ENCODE measurements around the gene ETV5. TPM values are rescaled to one million over a fixed set of nuclear protein-coding genes. Genes with fewer than 3 reads are reported as not detected.

The ETV5 gene
- total and polyA plus RNA-seq, 9 of the 15 experiments (the other 6 are each of a cell fraction or from before 2014, with no cell fraction given): 9.2 to 25.9 (median 15.9) TPM

DNA sequence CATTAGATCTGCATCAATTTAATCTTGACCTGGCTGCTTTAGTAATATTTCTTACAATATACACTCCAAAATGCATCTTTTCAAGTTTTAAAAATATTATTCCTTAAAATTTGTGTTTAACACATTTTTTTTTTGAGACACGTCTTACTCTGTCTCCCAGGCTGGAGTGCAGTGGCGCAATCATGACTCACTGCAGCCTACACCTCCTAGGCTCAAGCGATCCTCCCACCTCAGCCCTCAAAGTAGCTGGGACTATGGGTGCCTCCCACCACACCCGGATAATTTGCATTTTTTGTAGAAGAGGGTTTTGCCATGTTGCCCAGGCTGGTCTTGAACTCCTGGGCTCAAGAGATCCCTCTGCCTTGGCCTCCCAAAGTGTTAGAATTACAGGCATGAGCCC, 73.6 kb downstream of the ETV5 start:
- no peaks in the 10 kb centered on the region for H3K9me3 ChIP-seq (replicated peaks; ENCODE audit: control insufficient read depth, insufficient read depth, low read depth, low read length)
- no peaks in the 10 kb centered on the region for H3K79me2 ChIP-seq (ENCODE audit: control insufficient read depth, insufficient read depth, low read length)
- peak; percentile 65 for FAIRE-seq
- TF ChIP-seq RAD21 (CRISPR knock-in tag; conservative IDR thresholded peaks at IDR 0.05 in 1 of 2, IDR thresholded peaks at IDR 0.05 in 1 of 2) (no peak), SETDB1 (IDR thresholded peaks at IDR 0.05; ENCODE audit: low read length) (no peak), SMARCA4 (IDR thresholded peaks at IDR 0.05) (peak; percentile 65), TAL1 (IDR thresholded peaks at IDR 0.05) (no peak), PYGO2 (tag; IDR thresholded peaks at IDR 0.05) (no peak), RUNX1 (IDR thresholded peaks at IDR 0.05; ENCODE audit: low read depth) (no peak), MYBL2 (IDR thresholded peaks at IDR 0.05; ENCODE audit: low read depth) (no peak), MYBL2 (CRISPR knock-in tag; IDR thresholded peaks at IDR 0.05; ENCODE audit: borderline replicate concordance) (no peak), ZBTB17 (CRISPR knock-in tag; IDR thresholded peaks at IDR 0.05) (no peak), TCF7 (IDR thresholded peaks at IDR 0.05; ENCODE audit: borderline replicate concordance) (no peak), NFATC3 (IDR thresholded peaks at IDR 0.05) (no peak)
- TF ChIP-seq, protein P1, sequence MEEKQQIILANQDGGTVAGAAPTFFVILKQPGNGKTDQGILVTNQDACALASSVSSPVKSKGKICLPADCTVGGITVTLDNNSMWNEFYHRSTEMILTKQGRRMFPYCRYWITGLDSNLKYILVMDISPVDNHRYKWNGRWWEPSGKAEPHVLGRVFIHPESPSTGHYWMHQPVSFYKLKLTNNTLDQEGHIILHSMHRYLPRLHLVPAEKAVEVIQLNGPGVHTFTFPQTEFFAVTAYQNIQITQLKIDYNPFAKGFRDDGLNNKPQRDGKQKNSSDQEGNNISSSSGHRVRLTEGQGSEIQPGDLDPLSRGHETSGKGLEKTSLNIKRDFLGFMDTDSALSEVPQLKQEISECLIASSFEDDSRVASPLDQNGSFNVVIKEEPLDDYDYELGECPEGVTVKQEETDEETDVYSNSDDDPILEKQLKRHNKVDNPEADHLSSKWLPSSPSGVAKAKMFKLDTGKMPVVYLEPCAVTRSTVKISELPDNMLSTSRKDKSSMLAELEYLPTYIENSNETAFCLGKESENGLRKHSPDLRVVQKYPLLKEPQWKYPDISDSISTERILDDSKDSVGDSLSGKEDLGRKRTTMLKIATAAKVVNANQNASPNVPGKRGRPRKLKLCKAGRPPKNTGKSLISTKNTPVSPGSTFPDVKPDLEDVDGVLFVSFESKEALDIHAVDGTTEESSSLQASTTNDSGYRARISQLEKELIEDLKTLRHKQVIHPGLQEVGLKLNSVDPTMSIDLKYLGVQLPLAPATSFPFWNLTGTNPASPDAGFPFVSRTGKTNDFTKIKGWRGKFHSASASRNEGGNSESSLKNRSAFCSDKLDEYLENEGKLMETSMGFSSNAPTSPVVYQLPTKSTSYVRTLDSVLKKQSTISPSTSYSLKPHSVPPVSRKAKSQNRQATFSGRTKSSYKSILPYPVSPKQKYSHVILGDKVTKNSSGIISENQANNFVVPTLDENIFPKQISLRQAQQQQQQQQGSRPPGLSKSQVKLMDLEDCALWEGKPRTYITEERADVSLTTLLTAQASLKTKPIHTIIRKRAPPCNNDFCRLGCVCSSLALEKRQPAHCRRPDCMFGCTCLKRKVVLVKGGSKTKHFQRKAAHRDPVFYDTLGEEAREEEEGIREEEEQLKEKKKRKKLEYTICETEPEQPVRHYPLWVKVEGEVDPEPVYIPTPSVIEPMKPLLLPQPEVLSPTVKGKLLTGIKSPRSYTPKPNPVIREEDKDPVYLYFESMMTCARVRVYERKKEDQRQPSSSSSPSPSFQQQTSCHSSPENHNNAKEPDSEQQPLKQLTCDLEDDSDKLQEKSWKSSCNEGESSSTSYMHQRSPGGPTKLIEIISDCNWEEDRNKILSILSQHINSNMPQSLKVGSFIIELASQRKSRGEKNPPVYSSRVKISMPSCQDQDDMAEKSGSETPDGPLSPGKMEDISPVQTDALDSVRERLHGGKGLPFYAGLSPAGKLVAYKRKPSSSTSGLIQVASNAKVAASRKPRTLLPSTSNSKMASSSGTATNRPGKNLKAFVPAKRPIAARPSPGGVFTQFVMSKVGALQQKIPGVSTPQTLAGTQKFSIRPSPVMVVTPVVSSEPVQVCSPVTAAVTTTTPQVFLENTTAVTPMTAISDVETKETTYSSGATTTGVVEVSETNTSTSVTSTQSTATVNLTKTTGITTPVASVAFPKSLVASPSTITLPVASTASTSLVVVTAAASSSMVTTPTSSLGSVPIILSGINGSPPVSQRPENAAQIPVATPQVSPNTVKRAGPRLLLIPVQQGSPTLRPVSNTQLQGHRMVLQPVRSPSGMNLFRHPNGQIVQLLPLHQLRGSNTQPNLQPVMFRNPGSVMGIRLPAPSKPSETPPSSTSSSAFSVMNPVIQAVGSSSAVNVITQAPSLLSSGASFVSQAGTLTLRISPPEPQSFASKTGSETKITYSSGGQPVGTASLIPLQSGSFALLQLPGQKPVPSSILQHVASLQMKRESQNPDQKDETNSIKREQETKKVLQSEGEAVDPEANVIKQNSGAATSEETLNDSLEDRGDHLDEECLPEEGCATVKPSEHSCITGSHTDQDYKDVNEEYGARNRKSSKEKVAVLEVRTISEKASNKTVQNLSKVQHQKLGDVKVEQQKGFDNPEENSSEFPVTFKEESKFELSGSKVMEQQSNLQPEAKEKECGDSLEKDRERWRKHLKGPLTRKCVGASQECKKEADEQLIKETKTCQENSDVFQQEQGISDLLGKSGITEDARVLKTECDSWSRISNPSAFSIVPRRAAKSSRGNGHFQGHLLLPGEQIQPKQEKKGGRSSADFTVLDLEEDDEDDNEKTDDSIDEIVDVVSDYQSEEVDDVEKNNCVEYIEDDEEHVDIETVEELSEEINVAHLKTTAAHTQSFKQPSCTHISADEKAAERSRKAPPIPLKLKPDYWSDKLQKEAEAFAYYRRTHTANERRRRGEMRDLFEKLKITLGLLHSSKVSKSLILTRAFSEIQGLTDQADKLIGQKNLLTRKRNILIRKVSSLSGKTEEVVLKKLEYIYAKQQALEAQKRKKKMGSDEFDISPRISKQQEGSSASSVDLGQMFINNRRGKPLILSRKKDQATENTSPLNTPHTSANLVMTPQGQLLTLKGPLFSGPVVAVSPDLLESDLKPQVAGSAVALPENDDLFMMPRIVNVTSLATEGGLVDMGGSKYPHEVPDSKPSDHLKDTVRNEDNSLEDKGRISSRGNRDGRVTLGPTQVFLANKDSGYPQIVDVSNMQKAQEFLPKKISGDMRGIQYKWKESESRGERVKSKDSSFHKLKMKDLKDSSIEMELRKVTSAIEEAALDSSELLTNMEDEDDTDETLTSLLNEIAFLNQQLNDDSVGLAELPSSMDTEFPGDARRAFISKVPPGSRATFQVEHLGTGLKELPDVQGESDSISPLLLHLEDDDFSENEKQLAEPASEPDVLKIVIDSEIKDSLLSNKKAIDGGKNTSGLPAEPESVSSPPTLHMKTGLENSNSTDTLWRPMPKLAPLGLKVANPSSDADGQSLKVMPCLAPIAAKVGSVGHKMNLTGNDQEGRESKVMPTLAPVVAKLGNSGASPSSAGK (IDR thresholded peaks at IDR 0.05): no peak
- TF ChIP-seq, protein P2, sequence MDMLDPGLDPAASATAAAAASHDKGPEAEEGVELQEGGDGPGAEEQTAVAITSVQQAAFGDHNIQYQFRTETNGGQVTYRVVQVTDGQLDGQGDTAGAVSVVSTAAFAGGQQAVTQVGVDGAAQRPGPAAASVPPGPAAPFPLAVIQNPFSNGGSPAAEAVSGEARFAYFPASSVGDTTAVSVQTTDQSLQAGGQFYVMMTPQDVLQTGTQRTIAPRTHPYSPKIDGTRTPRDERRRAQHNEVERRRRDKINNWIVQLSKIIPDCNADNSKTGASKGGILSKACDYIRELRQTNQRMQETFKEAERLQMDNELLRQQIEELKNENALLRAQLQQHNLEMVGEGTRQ (CRISPR knock-in tag; IDR thresholded peaks at IDR 0.05): no peak

More for the DNA sequence above, 73.6 kb downstream of the ETV5 start:
- H3K9me1 ChIP-seq (ENCODE audit: control insufficient read depth, insufficient read depth, low read length): no peaks in the 10 kb centered on the region
- intact Hi-C loops (cut with micrococcal nuclease): no loop called here
- H3K36me3 ChIP-seq (ENCODE audit: control insufficient read depth, insufficient read depth, low read length): no peaks in the 10 kb centered on the region
- H3K27me3 ChIP-seq (ENCODE audit: control insufficient read depth in 2 of 2, insufficient read depth in 2 of 2, low read length in 2 of 2): peaks cover under 1 to 21% of the 10 kb centered on the region in 2 experiments; a peak in 3 of 5 replicates
- H3K27ac ChIP-seq (ENCODE audit: extremely low read depth, low read depth, low read length): no peak overlapping the region
- no peak overlapping the region for H3K9ac ChIP-seq (ENCODE audit: insufficient read depth in 1 of 2, low read depth in 2 of 2, low read length in 2 of 2)
- no peak overlapping the region for H2AFZ ChIP-seq (ENCODE audit: low read depth, low read length)
- DNase-seq (ENCODE audit: extremely low read depth in 1 of 4, low spot score in 3 of 4): peak in 1 of 4 experiments; percentile 48
- CTCF ChIA-PET (ENCODE audit: low intra/inter-chr PET ratio): no interaction called here
- WGBS (ENCODE audit: insufficient coverage, low coverage, missing lambda C conversion rate): 3% methylated on average over 4 of the region's 4 CpGs
- ATAC-seq: peak; percentile 76
- no TSS peak for BruUV-seq (replicated peaks)
- no peaks in the 10 kb centered on the region for H3K4me1 ChIP-seq (replicated peaks in 1 of 2; ENCODE audit: control insufficient read depth in 2 of 2, insufficient read depth in 2 of 2, low read length in 2 of 2)
- in situ Hi-C loops (cut with MboI): no loop called here
- no peak overlapping the region for H3K4me3 ChIP-seq
- POLR2A ChIA-PET: interaction anchor here (0.6 kb wide), 1 partner anchor 11 kb away, joined by 3 read pairs; no protein-coding TSS in a partner anchor
- H4K20me1 ChIP-seq (replicated peaks; ENCODE audit: control insufficient read depth, insufficient read depth, low read length): no peaks in the 10 kb centered on the region
- H3K4me2 ChIP-seq (ENCODE audit: insufficient read depth, low read length): no peak overlapping the region

Data from K562 (cell line).